AG10803 (cell line): ENCODE measurements around the gene BHLHE40.

Source experiments
- DNase-seq: peaks from one replicate; pipeline ENCODE4 v3.0.0; 2010; ENCODE audit warnings: low read depth
- H3K4me3 ChIP-seq: 2 replicates; pipeline ENCODE4 v1.5.1; 2011; ENCODE audit warnings: mild to moderate bottlenecking, low read length, control low read depth
- TF ChIP-seq, protein P1 (sequence below): conservative IDR thresholded peaks from 2 replicates; pipeline ENCODE4 v1.5.1; 2011; ENCODE audit warnings: mild to moderate bottlenecking, low read length, control low read depth, inconsistent platforms

Gene BHLHE40

DNA sequence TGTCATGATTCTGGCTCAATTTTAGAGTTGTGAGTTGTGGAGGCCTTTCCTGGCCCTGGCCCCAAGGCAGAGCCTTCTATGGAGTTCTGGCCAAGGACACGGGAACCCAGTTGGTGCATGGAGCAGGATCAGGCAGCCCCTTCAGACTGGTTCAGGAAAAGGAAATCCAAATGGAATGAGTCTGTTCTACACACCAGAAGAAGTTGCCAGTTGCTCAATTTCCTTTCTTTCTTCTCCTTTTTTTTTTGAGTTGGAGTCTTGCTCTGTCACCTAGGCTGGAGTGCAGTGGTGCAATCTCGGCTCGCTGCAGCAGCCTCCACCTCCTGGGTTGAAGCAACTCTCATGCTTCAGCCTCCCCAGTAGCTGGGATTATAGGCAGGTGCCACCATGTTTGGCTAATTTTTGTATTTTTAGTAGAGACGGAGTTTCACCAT is 28.9 kb upstream of the BHLHE40 start:
- no peak for DNase-seq
- H3K4me3 ChIP-seq, result no peak overlapping the region
- TF ChIP-seq, protein P1, sequence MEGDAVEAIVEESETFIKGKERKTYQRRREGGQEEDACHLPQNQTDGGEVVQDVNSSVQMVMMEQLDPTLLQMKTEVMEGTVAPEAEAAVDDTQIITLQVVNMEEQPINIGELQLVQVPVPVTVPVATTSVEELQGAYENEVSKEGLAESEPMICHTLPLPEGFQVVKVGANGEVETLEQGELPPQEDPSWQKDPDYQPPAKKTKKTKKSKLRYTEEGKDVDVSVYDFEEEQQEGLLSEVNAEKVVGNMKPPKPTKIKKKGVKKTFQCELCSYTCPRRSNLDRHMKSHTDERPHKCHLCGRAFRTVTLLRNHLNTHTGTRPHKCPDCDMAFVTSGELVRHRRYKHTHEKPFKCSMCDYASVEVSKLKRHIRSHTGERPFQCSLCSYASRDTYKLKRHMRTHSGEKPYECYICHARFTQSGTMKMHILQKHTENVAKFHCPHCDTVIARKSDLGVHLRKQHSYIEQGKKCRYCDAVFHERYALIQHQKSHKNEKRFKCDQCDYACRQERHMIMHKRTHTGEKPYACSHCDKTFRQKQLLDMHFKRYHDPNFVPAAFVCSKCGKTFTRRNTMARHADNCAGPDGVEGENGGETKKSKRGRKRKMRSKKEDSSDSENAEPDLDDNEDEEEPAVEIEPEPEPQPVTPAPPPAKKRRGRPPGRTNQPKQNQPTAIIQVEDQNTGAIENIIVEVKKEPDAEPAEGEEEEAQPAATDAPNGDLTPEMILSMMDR, result no peak

DNA sequence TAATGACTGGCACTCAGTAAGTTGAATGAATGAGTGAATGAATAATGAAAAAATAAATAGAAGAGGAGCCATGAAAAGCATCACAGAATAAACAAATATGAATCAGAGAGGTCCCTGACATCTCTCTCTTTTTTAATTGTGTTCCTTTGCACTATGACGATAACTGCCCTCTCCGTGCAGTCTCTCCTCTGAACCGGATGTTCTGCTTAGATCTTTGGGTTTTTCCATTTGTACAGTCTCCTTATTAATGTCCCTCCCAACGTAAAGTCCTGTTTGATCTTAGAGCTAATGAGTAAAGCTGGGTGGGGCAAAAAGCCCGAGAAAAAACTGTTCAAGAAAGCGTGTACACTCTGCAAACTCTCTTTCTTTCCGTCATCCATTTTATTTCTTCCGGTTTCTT is 28.3 kb upstream of the BHLHE40 start:
- H3K4me3 ChIP-seq, result no peak overlapping the region
- TF ChIP-seq, protein P1, result no peak

DNA sequence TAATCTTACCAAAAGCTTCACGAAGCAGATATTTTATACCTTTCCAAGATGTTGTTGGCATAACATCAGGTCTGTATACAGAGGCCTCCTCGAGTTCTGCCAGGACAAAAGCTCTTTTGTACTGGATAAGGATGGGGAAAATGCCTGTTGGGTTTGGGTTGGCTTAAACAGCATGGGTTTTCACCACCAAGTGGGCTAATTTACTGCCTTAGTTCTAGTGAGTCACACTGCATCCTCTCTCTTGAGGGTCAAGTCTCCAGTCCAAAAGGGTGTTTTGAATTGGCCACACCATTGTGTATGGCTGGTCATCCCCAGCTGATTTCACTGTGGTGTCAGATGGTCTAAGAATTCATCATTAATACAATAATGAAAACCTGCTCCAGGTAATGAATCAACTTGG is 26.1 kb upstream of the BHLHE40 start:
- TF ChIP-seq, protein P1, result no peak
- peak; percentile 25 for DNase-seq
- no peak overlapping the region for H3K4me3 ChIP-seq

More for the DNA sequence above, 28.3 kb upstream of the BHLHE40 start:
- DNase-seq, result no peak

DNA sequence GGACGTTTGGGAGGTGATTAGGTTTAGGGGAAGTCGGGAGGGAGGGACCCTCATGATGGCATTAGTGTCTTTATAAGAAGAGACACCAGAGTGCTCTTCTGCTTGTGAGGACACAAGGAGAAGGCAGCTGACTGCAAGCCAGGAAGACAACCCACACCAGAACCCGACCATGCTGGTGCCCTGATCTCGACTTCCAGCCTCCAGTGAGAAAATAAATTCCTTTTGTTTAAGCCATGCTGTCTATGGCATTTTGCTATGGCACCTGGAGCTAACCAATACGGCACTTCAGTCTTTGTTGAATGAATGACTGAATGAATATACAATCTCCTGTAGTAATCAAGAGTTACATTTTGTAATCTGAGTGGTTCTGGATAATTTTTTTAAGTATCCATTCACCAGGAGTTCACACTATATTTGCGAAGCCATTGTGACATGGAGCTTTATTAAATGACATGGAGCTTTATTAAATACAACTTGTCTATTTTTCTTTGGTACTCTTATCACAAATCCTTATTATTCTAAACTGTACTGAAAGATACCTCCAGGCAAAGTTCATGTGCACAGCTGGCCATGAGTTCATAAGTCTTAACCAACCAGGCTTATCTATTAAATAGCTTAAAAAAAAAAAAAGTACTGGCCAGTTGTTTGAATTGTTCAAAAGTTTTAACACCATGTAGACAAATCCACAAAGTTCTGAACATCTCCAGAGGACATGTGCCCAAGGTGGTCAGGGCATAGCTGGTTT is 24.8 kb upstream of the BHLHE40 start:
- no peak overlapping the region for H3K4me3 ChIP-seq
- no peak for DNase-seq
- TF ChIP-seq, protein P1, result no peak

DNA sequence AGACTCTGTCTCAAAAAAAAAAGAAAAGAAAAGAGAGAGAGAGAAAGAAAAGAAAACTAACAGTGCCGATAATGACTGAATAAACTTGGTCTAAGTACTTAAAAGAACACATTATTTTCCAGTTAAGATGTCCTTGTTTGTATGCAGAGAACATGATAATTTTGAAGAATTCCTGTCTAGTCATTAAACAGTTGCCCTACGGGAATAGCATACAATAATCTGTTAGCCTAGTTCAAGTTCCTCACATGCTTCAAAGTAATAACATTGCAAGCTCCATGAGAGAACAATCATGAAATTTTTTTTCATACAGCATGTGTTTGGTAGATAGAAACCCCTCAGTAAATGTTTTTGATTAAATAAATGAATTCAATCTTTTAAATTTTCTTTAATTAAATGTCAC is 23.1 kb upstream of the BHLHE40 start:
- H3K4me3 ChIP-seq, result no peak overlapping the region
- DNase-seq, result no peak
- TF ChIP-seq, protein P1, result no peak

DNA sequence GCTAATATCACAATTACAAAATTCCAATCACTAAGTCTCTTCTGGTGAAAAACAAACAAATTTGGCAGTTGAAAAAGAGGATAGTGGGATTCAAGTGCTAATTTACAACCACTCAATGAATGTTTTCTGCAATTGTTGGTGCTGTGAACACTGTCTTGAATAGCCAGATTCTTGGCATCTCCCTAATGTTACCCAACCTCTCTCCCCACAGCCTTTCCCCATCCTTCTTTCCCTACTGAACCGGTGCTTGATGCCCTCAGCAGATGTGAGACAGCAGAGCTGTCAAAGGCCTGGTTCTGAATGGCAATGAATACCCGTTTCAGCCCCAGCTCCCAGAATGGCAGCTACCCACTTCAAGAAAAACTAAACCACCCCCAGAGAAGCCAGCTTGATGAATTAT is 22.5 kb upstream of the BHLHE40 start:
- TF ChIP-seq, protein P1, result no peak
- DNase-seq, result peak; percentile 22
- no peak overlapping the region for H3K4me3 ChIP-seq

DNA sequence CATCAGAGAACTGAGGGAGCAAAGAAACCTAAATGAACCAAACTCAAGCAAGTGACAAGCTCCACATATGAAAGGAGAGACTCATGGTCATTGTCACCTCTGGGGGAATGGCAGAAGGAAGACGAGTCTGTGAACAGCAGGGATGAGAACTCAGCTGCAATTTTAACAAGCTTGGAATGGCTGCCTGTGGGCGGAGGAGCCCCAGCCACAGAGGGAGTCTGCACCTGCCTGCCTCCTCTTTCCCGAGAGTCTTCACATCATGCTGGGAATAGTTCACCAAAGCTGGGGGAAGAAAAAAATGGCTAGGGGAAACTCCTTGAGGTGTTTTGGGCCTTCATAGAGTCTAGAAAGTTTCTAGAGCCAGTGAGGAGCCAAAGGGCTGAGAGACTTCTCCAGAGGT is 21.3 kb upstream of the BHLHE40 start:
- H3K4me3 ChIP-seq, result no peak overlapping the region
- TF ChIP-seq, protein P1, result no peak

More for the DNA sequence above, 21.3 kb upstream of the BHLHE40 start:
- DNase-seq, result no peak
